Measurements from ENCODE around the gene FAM90A26.
"Not testable (repeated sequence)": the region's sequence is repeated elsewhere in the genome, so short reads cannot be mapped to it uniquely, and the experiment has no call there.

Gene FAM90A26

GRCh38 chr4:9169791-9170459, at the start of gene FAM90A26:
Gene FAM90A26 (plus strand): TSS chr4:9170409. CDS start chr4:9173173, 2,764 bp downstream.
- not testable (repeated sequence) for DNase-seq, H3K9me3 Mint-ChIP-seq, H3K4me1 Mint-ChIP-seq, ATAC-seq, H3K27me3 Mint-ChIP-seq, H3K27ac Mint-ChIP-seq, H3K4me3 Mint-ChIP-seq

- peaks cover 10% of the 10 kb centered on the region for H3K27me3 Mint-ChIP-seq
- not testable (repeated sequence) for ATAC-seq, H3K4me1 Mint-ChIP-seq, H3K4me3 Mint-ChIP-seq, H3K9me3 Mint-ChIP-seq, H3K27ac Mint-ChIP-seq, DNase-seq
Measured at GRCh38 chr4:9122711-9123110, 47.5 kb upstream of the FAM90A26 start.

GRCh38 chr4:9123572-9124007, 46.6 kb upstream of the FAM90A26 start:
- not testable (repeated sequence) for H3K4me3 Mint-ChIP-seq, H3K4me1 Mint-ChIP-seq, H3K27ac Mint-ChIP-seq, ATAC-seq, H3K9me3 Mint-ChIP-seq
- peak; percentile 16 to 45 for DNase-seq
- peaks cover 10% of the 10 kb centered on the region for H3K27me3 Mint-ChIP-seq

GRCh38 chr4:9125601-9126161, 44.5 kb upstream of the FAM90A26 start:
- not testable (repeated sequence) for H3K27ac Mint-ChIP-seq, H3K9me3 Mint-ChIP-seq, ATAC-seq, DNase-seq, H3K4me3 Mint-ChIP-seq, H3K4me1 Mint-ChIP-seq
- H3K27me3 Mint-ChIP-seq: peaks cover 10% of the 10 kb centered on the region

GRCh38 chr4:9131420-9131819, 38.8 kb upstream of the FAM90A26 start:
- H3K4me1 Mint-ChIP-seq, DNase-seq, H3K27me3 Mint-ChIP-seq, H3K9me3 Mint-ChIP-seq, H3K4me3 Mint-ChIP-seq, ATAC-seq: not testable (repeated sequence)
- peak overlapping the region in 1 of 2 donors; percentile 72 for H3K27ac Mint-ChIP-seq

- not testable (repeated sequence) for DNase-seq, H3K27ac Mint-ChIP-seq, ATAC-seq, H3K9me3 Mint-ChIP-seq, H3K27me3 Mint-ChIP-seq, H3K4me1 Mint-ChIP-seq, H3K4me3 Mint-ChIP-seq
Measured at GRCh38 chr4:9132849-9133248, 37.4 kb upstream of the FAM90A26 start.

- H3K9me3 Mint-ChIP-seq, H3K27ac Mint-ChIP-seq, H3K4me1 Mint-ChIP-seq, ATAC-seq, H3K4me3 Mint-ChIP-seq, DNase-seq, H3K27me3 Mint-ChIP-seq: not testable (repeated sequence)
Measured at GRCh38 chr4:9134011-9134410, 36.2 kb upstream of the FAM90A26 start.

GRCh38 chr4:9134556-9134955, 35.7 kb upstream of the FAM90A26 start:
- not testable (repeated sequence) for H3K4me3 Mint-ChIP-seq, H3K4me1 Mint-ChIP-seq, H3K27ac Mint-ChIP-seq, ATAC-seq, H3K9me3 Mint-ChIP-seq, DNase-seq, H3K27me3 Mint-ChIP-seq

GRCh38 chr4:9141050-9141449, 29.2 kb upstream of the FAM90A26 start:
- H3K27me3 Mint-ChIP-seq, H3K4me3 Mint-ChIP-seq, ATAC-seq, H3K9me3 Mint-ChIP-seq, H3K27ac Mint-ChIP-seq, DNase-seq, H3K4me1 Mint-ChIP-seq: not testable (repeated sequence)

GRCh38 chr4:9142786-9143185, 27.4 kb upstream of the FAM90A26 start:
- not testable (repeated sequence) for H3K4me1 Mint-ChIP-seq, H3K27me3 Mint-ChIP-seq, ATAC-seq, DNase-seq, H3K9me3 Mint-ChIP-seq, H3K27ac Mint-ChIP-seq, H3K4me3 Mint-ChIP-seq

- Mint-ChIP-seq H3K4me1 (no peaks in the 10 kb centered on the region), H3K27ac (no peak overlapping the region), H3K27me3 (no peaks in the 10 kb centered on the region), H3K9me3 (no peaks in the 10 kb centered on the region), H3K4me3 (no peak overlapping the region)
- DNase-seq (no peak), ATAC-seq (no peak)
Measured at GRCh38 chr4:9143421-9144080, 26.7 kb upstream of the FAM90A26 start.

GRCh38 chr4:9146967-9147366, 23.2 kb upstream of the FAM90A26 start:
- no peak overlapping the region for H3K27ac Mint-ChIP-seq
- H3K4me1 Mint-ChIP-seq: peaks cover 7% of the 10 kb centered on the region
- no peak for ATAC-seq
- no peaks in the 10 kb centered on the region for H3K27me3 Mint-ChIP-seq
- no peak for DNase-seq
- H3K9me3 Mint-ChIP-seq: no peaks in the 10 kb centered on the region
- H3K4me3 Mint-ChIP-seq: no peak overlapping the region

- ATAC-seq, DNase-seq, H3K27ac Mint-ChIP-seq, H3K9me3 Mint-ChIP-seq, H3K4me3 Mint-ChIP-seq, H3K27me3 Mint-ChIP-seq, H3K4me1 Mint-ChIP-seq: not testable (repeated sequence)
Measured at GRCh38 chr4:9147368-9147767, 22.8 kb upstream of the FAM90A26 start.

- H3K4me3 Mint-ChIP-seq, H3K27me3 Mint-ChIP-seq, H3K4me1 Mint-ChIP-seq, DNase-seq, H3K27ac Mint-ChIP-seq, ATAC-seq, H3K9me3 Mint-ChIP-seq: not testable (repeated sequence)
Measured at GRCh38 chr4:9148611-9149409, 21.4 kb upstream of the FAM90A26 start.

- not testable (repeated sequence) for DNase-seq, ATAC-seq, H3K9me3 Mint-ChIP-seq, H3K27me3 Mint-ChIP-seq
- peaks cover 28% of the 10 kb centered on the region for H3K4me1 Mint-ChIP-seq
- peak overlapping the region; percentile 67 to 76 for H3K27ac Mint-ChIP-seq
- peak overlapping the region; percentile 94 to 98 for H3K4me3 Mint-ChIP-seq
Measured at GRCh38 chr4:9151809-9152179, 18.4 kb upstream of the FAM90A26 start.

Measured in stimulated activated naive CD8-positive, alpha-beta T cell treated with anti-CD3 and anti-CD28 coated beads, Interleukin-15, amount 100 ng/mL, for 72 hours (primary cell).